Lower lobe of right lung (tissue), 2 donors: ENCODE measurements around the gene ZNF205. TPM values are rescaled to one million over a fixed set of nuclear protein-coding genes. Genes with fewer than 3 reads are reported as not detected.

ENCODE experiments used
- ATAC-seq, 2 donors: fragments of 200-7000 bp; cut with Tn5 transposase; one replicate each; pipeline ENCODE4 v1.9.1; 2020 to 2022; ENCODE audit warnings: mild to moderate bottlenecking in 2 of 2, moderate library complexity in 2 of 2
- DNase-seq: peaks from one replicate; pipeline ENCODE4 v3.0.0-alpha.2; 2020
- H3K27ac ChIP-seq: fragments of 200-600 bp; one replicate; pipeline ENCODE4 v1.8.0; 2022
- H3K27me3 ChIP-seq: fragments of 200-600 bp; one replicate; pipeline ENCODE4 v1.8.0; 2022; ENCODE audit warnings: low read depth
- H3K36me3 ChIP-seq: fragments of 200-600 bp; one replicate; pipeline ENCODE4 v1.8.0; 2022; ENCODE audit warnings: mild to moderate bottlenecking
- H3K4me1 ChIP-seq: fragments of 200-600 bp; one replicate; pipeline ENCODE4 v1.8.0; 2022
- H3K4me3 ChIP-seq: fragments of 200-600 bp; one replicate; pipeline ENCODE4 v1.8.0; 2022; ENCODE audit warnings: mild to moderate bottlenecking
- H3K9me3 ChIP-seq: fragments of 200-600 bp; one replicate; pipeline ENCODE4 v1.8.0; 2022
- intact Hi-C: fragments of 100-400 bp; cut with DNase I; formaldehyde crosslinking; loops from one replicate; pipeline ENCODE4 v1.11.0; 2022
- total RNA-seq: library from RNA; stranded (reverse); fragmentation: NEBNext Ultra II Directional; extraction: Animal tissue kit (Norgen Biotek cat#: 25700); gene quantifications from one replicate; pipeline ENCODE4 v1.2.1, GENCODE V29; 2021
- TF ChIP-seq, protein P1 (sequence below): fragments of 200-600 bp; IDR thresholded peaks from one replicate; pipeline ENCODE4 v1.8.0; 2022; ENCODE audit warnings: antibody characterized with exemption, mild to moderate bottlenecking
- donor health status: DM: no; HTN: yes; CAD: no; lungs with severe emphysema.

Gene ZNF205
- total RNA-seq, 1 donor from 2014 or later: 11.9 TPM

DNA sequence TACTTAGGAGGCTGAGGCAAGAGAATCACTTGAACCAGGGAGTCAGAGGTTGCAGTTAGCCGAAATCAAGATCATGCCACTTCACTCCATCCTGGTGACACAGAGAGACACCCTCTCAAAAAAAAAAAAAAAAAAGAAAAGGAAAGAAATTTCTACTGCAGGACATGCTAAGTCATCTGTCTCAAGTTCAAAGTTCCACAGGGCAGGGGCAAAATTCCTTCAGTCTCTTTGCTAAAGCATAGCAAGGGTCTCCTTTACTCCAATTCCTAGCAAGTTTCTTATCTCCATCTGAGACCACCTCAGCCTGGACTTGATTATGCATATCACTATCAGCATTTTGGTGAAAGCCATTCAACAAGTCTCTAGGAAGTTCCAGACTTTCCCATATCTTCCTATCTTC lies 27.9 kb upstream of the ZNF205 start:
- TF ChIP-seq, protein P1, sequence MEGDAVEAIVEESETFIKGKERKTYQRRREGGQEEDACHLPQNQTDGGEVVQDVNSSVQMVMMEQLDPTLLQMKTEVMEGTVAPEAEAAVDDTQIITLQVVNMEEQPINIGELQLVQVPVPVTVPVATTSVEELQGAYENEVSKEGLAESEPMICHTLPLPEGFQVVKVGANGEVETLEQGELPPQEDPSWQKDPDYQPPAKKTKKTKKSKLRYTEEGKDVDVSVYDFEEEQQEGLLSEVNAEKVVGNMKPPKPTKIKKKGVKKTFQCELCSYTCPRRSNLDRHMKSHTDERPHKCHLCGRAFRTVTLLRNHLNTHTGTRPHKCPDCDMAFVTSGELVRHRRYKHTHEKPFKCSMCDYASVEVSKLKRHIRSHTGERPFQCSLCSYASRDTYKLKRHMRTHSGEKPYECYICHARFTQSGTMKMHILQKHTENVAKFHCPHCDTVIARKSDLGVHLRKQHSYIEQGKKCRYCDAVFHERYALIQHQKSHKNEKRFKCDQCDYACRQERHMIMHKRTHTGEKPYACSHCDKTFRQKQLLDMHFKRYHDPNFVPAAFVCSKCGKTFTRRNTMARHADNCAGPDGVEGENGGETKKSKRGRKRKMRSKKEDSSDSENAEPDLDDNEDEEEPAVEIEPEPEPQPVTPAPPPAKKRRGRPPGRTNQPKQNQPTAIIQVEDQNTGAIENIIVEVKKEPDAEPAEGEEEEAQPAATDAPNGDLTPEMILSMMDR: no peak
- Histone ChIP-seq H3K4me1 (peaks cover 36% of the 10 kb centered on the region), H3K4me3 (no peak overlapping the region), H3K27me3 (no peaks in the 10 kb centered on the region), H3K36me3 (no peaks in the 10 kb centered on the region), H3K9me3 (no peaks in the 10 kb centered on the region), H3K27ac (no peak overlapping the region)
- intact Hi-C loops: no loop called here
- DNase-seq: no peak
- ATAC-seq: no peak

DNA sequence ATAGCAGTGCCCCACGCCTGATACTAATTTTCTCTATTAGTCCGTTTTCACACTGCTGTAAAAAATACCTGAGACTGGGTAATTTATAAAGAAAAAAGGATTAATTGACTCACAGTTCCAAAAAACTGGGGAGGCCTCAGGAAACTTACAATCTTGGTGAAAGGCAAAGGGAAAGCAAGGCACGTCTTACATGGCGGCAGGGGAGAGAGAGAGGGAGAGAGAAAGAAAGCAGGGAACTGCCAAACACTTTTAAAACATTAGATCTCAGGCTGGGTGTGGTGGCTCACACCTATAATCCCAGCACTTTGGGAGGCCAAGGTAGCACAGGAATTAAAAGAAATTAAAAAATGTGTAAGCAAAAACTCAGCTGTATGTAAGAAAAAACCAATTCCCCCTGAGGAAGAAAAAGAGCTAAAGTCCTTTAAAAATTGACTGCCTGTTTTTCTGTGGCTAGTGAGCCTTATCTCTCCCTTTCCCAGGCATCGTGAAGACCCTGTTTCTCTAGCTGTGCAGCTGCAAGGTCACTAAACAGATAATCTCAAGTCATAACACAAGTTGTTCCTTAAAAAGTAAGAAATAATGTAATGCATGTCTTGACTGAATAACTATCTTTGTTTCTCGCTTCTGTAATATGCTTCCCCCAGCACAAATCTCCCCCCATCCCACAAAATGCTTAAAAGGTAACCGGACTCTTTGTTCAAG lies 27.3 kb upstream of the ZNF205 start:
- H3K9me3 ChIP-seq: no peaks in the 10 kb centered on the region
- no peaks in the 10 kb centered on the region for H3K36me3 ChIP-seq
- no peak for DNase-seq
- H3K27me3 ChIP-seq: no peaks in the 10 kb centered on the region
- TF ChIP-seq, protein P1: no peak
- no peak for ATAC-seq
- intact Hi-C loops: no loop called here
- H3K4me1 ChIP-seq: peaks cover 36% of the 10 kb centered on the region
- H3K4me3 ChIP-seq: no peak overlapping the region
- no peak overlapping the region for H3K27ac ChIP-seq

DNA sequence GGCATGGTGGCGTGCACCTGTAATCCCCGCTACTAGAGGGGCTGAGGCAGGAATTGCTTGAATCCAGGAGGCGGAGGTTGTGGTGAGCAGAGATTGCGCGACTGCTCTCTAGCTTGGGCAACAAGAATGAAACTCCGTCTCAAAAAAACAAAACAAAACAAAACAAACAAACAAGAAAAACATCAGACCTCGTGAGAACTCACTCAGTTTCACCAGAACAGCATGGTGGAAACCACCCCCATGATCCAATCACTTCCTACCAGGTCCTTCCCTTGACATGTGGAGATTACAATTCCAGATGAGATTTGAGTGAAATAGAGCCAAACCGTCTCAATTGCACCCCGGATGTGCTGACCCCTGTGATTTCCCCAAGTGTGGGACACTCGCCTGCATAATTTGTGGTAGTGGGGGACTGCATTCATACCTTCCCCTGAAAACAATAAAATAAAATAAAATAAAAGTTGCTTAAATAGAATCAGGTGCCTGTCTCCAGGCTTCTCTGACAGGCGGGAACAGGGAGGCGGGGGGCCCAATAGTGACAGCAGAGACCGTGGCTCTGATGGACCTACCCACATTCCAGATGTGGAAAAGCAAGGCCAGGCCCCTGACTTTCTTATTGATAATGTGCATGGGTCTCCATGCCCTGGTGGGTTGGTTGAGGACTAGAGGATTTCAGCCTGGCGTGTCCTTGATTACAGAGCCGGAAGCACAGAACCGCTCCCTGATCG lies 26.4 kb upstream of the ZNF205 start:
- ATAC-seq: no peak
- Histone ChIP-seq H3K4me3 (peak overlapping the region; percentile 60), H3K36me3 (no peaks in the 10 kb centered on the region), H3K27ac (peak overlapping the region; percentile 85), H3K4me1 (peaks cover 36% of the 10 kb centered on the region), H3K27me3 (no peaks in the 10 kb centered on the region), H3K9me3 (no peaks in the 10 kb centered on the region)
- DNase-seq: no peak
- TF ChIP-seq, protein P1: no peak
- intact Hi-C loops: no loop called here

DNA sequence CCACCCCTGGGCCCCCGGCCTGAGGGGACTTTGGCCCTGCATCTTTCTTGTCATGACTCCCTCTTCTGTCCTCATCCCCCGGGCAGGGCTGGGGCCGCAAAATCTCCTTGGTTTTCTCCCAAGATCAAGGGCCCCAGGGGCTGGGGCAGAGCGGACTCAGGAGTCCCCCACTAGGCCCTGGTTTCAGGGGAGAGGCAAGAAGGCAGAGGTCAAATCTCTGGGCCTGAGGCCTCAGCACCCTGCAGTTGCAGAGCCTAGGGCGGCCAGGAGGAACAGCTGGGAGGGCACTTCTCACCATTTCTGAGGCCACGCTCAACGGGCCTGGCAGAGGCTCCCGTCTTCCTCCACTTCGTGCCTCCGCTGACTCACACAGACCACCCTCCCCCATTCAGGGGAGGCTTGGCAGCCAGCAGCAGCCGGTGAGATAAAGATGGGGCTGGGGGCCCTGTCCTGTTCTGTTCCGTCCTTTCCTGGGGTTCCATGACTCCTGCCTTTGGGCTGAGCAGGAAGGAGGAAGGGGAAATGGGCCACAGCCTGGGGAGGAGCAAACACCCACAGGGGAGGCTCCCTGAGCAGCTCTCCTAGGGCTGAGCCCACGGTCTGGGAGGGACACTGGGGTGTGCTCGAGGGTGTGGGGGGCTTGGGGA lies 25.7 kb upstream of the ZNF205 start:
- Histone ChIP-seq H3K27me3 (no peaks in the 10 kb centered on the region), H3K9me3 (no peaks in the 10 kb centered on the region), H3K36me3 (no peaks in the 10 kb centered on the region), H3K27ac (peak overlapping the region; percentile 85), H3K4me1 (peaks cover 36% of the 10 kb centered on the region), H3K4me3 (peak overlapping the region; percentile 60)
- TF ChIP-seq, protein P1: no peak
- DNase-seq (no peak), ATAC-seq (peak; percentile 46 to 52)
- intact Hi-C loops: no loop called here

DNA sequence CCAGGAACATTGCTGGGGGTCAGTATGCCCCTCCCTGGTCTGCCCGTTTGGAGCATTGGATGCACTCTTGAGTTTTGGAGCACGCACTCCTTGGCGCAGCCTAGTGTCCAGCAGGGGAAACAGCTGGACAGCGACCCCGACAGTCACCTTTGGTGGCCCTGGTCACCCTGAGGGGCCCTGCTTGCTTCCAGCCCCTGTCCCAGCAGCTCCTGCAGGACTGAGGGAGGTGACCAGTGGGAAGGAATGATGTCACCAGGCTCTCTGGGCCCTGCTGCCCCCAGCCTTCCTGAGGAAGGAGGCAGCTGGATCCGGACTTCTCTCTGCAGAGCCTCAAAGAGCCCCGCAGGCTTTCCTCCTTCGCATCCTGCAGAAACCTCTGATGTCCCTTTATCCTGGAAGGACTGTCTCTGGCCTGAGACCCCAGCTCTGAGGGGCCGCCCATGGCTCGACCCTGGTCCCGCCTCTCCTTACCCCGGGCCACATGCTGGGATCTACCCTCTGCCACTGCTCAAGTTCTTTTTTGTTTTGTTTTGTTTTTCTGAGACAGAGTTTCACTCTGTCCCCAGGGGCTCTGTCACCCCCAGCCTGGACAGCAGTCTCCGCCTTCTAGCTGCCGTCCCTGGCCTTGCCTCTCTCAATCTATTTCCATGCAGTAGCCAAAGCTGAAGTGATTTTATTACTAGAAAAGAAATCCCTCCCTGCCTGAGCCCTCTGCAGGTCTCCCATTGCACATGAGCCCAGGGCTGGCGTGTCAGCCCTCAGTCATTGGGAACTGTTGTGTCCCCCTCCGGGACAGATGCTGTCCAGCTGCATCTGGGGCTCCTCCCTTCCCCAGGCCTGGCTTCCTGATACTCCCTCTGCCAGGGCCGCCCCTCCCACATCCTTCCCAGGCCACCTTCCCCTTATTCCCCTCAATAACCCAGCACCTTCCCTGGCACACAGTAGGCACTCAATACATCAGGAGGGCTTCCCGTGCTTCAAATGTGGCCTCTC lies 24.8 kb upstream of the ZNF205 start:
- TF ChIP-seq, protein P1: peak; percentile 28
- intact Hi-C loops: no loop called here

More for the DNA sequence above, 24.8 kb upstream of the ZNF205 start:
- ATAC-seq: peak; percentile 44 to 59
- H3K4me1 ChIP-seq: peaks cover 36% of the 10 kb centered on the region
- no peaks in the 10 kb centered on the region for H3K9me3 ChIP-seq
- DNase-seq: no peak
- H3K36me3 ChIP-seq: no peaks in the 10 kb centered on the region
- H3K27me3 ChIP-seq: no peaks in the 10 kb centered on the region
- H3K4me3 ChIP-seq: peak overlapping the region; percentile 60
- peak overlapping the region; percentile 85 for H3K27ac ChIP-seq
